Astrocyte (in vitro differentiated cells and primary cell): ENCODE data around the gene ELP4.

Source experiments
- CTCF ChIP-seq: IDR thresholded peaks from 2 replicates; pipeline ENCODE4 v1.5.1; 2011; ENCODE audit warnings: low read depth, mild to moderate bottlenecking, inconsistent platforms, low read length, moderate library complexity; ENCODE audit not compliant: insufficient read depth
- EZH2 ChIP-seq: IDR thresholded peaks from 2 replicates; pipeline ENCODE4 v1.6.1; 2012; ENCODE audit warnings: mild to moderate bottlenecking, low read length, inconsistent platforms; ENCODE audit not compliant: insufficient read depth

- TF ChIP-seq CTCF, result no peak
- TF ChIP-seq EZH2, result no peak
Measured at GRCh38 chr11:31828217-31828616, 318.6 kb downstream of the ELP4 start.
